Kidney capillary endothelial cell (primary cell): ENCODE data around the gene COL15A1.

ENCODE experiments used
- DNase-seq: peaks from one replicate; pipeline ENCODE4 v3.0.0-alpha.2; 2018; ENCODE audit warnings: low spot score

The COL15A1 gene

DNA sequence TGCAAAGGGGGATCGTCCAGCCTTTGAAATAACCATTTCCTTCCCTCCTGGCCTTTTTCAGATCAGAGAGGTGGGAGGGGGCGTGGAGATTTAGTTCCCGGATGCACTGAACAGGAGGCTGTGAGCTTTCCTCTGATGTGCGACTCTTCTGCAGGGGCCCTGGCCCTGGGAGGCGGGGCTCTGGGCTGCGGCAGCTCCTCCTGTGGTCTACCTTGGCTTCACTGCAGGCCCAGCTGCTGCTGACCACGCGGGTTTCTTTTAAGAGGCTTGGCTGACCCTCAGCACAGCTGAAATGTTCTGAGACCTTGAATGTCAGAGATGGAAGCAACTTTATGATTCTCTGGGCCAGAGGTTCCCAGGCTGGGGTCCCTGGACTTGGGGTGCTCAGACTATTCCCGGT, 27.0 kb upstream of the COL15A1 start:
- no peak for DNase-seq

- no peak for DNase-seq
These were observed 25.8 kb upstream of the COL15A1 start for GRCh38 chr9:98917746-98918487.

- no peak for DNase-seq
These were observed 22.0 kb upstream of the COL15A1 start for GRCh38 chr9:98921732-98922131.

- no peak for DNase-seq
These were observed 20.8 kb upstream of the COL15A1 start for GRCh38 chr9:98922721-98923435.

GRCh38 chr9:98923451-98924123, 20.1 kb upstream of the COL15A1 start:
- no peak for DNase-seq

GRCh38 chr9:98924946-98925820, 18.5 kb upstream of the COL15A1 start:
- no peak for DNase-seq

DNA sequence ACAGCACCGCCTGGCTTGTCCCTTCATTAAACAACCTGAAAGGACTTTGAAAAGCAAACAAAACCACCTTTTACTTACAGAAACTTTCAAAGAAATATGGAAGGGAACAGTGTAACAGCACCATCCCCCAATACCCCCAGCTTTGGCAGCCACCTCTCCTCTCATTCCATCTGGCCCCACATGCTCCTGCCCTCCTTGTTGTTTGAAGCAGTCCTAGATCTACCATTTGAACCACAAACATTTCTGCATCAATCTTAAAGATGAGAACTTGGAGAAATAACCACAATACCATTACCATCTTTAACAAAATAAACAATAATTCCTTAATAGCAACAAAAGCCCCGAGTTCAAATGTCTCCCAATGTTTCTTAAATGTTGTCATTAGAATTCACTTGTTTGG, 17.8 kb upstream of the COL15A1 start:
- DNase-seq: no peak

- no peak for DNase-seq
These were observed 16.0 kb upstream of the COL15A1 start for GRCh38 chr9:98927724-98928123.

DNA sequence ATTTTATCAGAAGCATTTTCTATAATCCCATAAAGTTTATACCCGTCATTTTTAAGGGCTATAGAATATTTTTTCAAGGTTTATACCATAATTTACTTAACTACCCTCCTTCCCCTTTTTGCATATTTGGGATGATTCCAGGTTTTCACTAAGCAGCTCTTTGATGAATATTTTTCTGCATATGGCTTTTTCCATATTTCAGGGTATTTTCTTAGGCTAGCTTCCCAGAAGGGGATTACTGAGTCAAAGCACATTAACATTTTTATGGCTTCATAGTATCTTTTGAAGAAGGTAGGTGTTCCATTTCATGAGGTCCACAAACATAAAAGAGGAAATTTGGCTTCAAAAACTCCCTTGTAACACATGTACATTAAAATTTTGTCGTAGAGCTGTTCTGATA, 14.6 kb upstream of the COL15A1 start:
- no peak for DNase-seq

DNA sequence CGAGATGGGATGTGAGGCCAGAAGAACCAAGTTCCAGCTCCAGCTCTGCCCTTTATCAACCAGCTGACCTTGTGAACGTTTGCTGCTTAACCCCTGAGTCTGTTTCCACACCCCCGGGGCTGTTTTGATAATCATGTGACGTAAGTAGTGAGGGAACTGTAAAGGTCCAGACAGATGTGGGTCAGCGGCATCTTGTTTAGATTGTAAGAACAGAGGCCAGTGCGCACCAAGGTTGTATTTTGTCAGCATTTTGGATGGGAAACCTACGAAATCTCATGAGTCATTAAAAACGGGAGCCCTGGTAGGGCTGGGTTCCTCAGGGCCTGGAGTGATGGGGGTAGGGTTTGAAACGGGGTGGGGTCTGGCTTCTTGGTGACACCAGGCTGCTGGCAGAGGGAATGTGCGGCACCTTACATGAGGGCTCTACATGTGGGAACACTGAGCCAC, 13.8 kb upstream of the COL15A1 start:
- no peak for DNase-seq

- DNase-seq: no peak
These were observed 12.9 kb upstream of the COL15A1 start for GRCh38 chr9:98930792-98931191.

- DNase-seq: no peak
These were observed 11.9 kb upstream of the COL15A1 start for GRCh38 chr9:98931600-98932389.

- DNase-seq: no peak
These were observed 10.5 kb upstream of the COL15A1 start for GRCh38 chr9:98933185-98933584.

- DNase-seq: no peak
These were observed 9.8 kb upstream of the COL15A1 start for GRCh38 chr9:98933890-98934289.

DNA sequence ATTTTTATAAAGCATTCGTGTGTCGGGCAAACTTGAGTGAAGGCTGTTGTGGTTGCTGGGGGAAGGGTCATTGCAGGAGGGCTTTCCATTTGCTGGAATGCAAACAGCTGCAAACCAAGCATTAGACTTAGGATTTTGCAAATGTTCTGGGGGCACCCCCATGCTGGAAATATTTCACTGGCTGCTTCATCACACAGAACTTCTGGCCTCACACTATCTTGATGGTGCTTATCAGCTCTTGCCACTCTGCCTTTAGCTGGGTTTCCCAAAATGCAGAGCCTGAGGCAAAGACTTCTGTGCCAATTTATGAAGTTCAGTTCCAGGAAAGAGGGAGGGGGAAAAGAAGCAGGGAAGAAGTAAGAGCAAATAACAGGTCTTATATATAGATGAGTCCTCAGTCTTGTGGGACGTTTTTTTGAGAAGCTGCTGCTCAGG, 8.6 kb upstream of the COL15A1 start:
- DNase-seq: no peak

- DNase-seq: no peak
These were observed 3.4 kb upstream of the COL15A1 start for GRCh38 chr9:98940276-98940675.

- DNase-seq: no peak
These were observed 1.7 kb upstream of the COL15A1 start for GRCh38 chr9:98941946-98942523.

GRCh38 chr9:98942906-98943681, 613 bp upstream of the COL15A1 start:
- peak; percentile 10 for DNase-seq

- DNase-seq: peak; percentile 23
These were observed 488 bp downstream of the COL15A1 start for GRCh38 chr9:98944057-98944733.

DNA sequence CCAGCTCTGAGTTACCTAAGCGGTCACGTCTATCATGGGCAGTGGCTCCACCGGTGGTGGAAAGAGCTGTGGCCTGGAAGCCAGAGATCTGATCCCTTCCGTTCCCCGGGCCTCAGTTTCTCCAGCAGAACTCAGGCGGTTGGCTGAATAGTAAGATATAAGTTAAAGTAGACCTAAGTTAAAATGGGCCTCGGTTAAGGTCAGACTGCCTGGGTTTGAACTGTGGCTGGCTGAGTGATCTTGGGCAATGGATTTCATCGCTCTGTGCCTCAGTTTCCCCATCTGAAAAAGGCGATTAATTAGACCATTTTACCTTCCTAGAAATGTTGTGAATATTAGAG, 997 bp downstream of the COL15A1 start:
- no peak for DNase-seq
